ENCODE measurements around the gene NR2C2. TPM values are rescaled to one million over a fixed set of nuclear protein-coding genes. Genes with fewer than 3 reads are reported as not detected.

NR2C2 gene
- polyA plus RNA-seq, 1 experiment = 17.9 TPM

DNA sequence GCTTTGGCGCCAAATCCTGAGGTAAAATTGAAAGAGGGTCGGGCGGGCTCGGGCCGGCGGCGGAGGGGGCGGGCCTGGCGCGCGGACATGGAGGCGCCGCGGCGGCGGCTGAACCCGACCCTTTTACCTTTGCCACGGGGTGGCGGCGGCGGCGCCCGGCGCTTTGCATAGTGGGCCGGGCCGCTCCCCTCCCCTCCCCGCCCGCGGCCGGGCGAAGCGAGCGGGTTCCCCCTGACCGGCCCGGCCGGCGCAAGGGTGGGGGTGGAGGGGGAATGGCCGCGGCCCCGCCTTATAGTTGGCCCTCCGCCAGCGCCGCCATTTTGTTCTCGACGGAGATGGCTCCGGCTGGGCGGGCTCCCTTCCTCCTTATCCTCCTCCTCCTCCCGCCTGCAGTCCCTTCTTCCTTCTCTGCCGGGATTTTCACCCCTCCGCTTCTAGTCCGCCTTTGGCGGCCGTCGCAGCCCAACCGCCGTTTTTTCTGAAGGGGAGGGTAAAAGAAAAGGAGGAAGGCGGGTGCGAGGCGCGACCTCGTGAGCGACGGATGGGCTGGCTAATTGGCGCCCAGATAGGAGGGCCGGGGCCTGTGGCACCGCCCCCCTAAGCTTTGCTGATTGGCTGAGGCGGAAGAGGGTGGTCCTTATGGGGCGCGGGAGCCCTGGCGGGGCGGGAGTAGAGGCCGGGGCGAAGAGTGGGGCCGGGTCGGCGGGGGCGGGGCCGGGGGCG, 664 bp downstream of the NR2C2 start:
- TF ChIP-seq, protein P1, sequence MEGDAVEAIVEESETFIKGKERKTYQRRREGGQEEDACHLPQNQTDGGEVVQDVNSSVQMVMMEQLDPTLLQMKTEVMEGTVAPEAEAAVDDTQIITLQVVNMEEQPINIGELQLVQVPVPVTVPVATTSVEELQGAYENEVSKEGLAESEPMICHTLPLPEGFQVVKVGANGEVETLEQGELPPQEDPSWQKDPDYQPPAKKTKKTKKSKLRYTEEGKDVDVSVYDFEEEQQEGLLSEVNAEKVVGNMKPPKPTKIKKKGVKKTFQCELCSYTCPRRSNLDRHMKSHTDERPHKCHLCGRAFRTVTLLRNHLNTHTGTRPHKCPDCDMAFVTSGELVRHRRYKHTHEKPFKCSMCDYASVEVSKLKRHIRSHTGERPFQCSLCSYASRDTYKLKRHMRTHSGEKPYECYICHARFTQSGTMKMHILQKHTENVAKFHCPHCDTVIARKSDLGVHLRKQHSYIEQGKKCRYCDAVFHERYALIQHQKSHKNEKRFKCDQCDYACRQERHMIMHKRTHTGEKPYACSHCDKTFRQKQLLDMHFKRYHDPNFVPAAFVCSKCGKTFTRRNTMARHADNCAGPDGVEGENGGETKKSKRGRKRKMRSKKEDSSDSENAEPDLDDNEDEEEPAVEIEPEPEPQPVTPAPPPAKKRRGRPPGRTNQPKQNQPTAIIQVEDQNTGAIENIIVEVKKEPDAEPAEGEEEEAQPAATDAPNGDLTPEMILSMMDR (IDR thresholded peaks at IDR 0.05; ENCODE audit: insufficient read depth, low read depth, low read length) = no peak
- H3K4me3 ChIP-seq (ENCODE audit: low read depth, low read length) = peak overlapping the region; percentile 93
- CTCF ChIA-PET = interaction anchor here (0.6 to 1.4 kb wide), 2 partner anchors 21 to 27 kb away, joined by 3 read pairs; no protein-coding TSS in a partner anchor
- H3K36me3 ChIP-seq (ENCODE audit: control insufficient read depth, insufficient read depth, low read length) = peaks cover 7% of the 10 kb centered on the region
- POLR2A ChIA-PET = interaction anchor here (0.8 kb wide), 3 partner anchors 8 to 1468 kb away, joined by 3 to 14 read pairs (median 3); partner anchors contain the start of gene HDAC11
- peak; percentile 59 for DNase-seq (ENCODE audit: low read depth)
- H3K27me3 ChIP-seq (ENCODE audit: control insufficient read depth, insufficient read depth, low read length) = no peaks in the 10 kb centered on the region

DNA sequence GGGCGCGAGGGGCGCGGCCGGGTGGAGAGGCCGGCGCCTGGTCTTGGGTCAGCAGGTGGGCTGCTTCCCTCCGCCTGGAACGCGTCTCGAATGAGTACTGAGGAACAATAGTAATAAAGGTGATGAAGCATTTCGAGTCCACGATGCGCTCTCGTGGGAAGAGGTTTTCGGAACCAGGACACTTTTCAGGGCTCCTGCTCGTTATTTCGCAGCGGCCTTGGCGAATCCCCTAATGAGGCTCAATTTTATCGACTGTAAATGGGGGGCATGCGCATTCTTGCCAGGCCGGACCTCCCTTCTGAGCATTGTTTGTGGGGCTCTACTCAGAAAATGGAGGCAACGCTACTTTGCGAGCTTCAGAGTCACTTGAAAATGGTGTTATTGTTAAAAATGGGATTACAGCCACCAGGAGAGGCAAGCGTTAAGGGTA, 1.2 kb downstream of the NR2C2 start:
- TF ChIP-seq, protein P1 (IDR thresholded peaks at IDR 0.05; ENCODE audit: insufficient read depth, low read depth, low read length) = no peak
- no peak for DNase-seq (ENCODE audit: low read depth)
- Histone ChIP-seq H3K36me3 (ENCODE audit: control insufficient read depth, insufficient read depth, low read length) (peaks cover 7% of the 10 kb centered on the region), H3K4me3 (ENCODE audit: low read depth, low read length) (peak overlapping the region; percentile 93), H3K27me3 (ENCODE audit: control insufficient read depth, insufficient read depth, low read length) (no peaks in the 10 kb centered on the region)
- CTCF ChIA-PET = no interaction called here
- POLR2A ChIA-PET = interaction anchor here (0.8 kb wide), 2 partner anchors 8 to 703 kb away, joined by 3 read pairs; no protein-coding TSS in a partner anchor

DNA sequence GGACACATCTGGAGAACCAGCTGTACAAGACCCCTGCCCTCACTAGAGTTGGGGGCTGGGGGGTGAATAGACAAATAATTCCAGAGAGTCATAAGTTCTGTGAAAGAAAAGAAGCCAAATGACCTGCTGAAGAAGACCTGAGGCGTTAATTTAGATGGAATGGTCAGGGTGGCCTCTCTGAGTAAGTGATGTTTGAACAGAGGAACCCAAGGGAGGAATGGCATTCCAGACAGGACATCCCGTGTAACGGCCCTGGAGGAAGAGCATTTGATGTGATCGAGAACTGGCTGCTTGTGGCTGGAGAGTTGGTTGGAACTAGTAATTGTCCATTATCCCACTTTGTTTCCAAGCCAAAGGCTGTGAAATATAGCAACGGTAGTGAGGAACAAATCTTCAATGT, 1.7 kb downstream of the NR2C2 start:
- DNase-seq (ENCODE audit: low read depth) = no peak
- ChIA-PET CTCF (interaction anchor here (0.5 kb wide), 1 partner anchor 547 kb away, joined by 3 read pairs; the partner anchor contains the start of gene SLC6A6), POLR2A (no interaction called here)
- peaks cover 7% of the 10 kb centered on the region for H3K36me3 ChIP-seq (ENCODE audit: control insufficient read depth, insufficient read depth, low read length)
- peak overlapping the region; percentile 93 for H3K4me3 ChIP-seq (ENCODE audit: low read depth, low read length)
- TF ChIP-seq, protein P1 (IDR thresholded peaks at IDR 0.05; ENCODE audit: insufficient read depth, low read depth, low read length) = no peak
- H3K27me3 ChIP-seq (ENCODE audit: control insufficient read depth, insufficient read depth, low read length) = no peaks in the 10 kb centered on the region

DNA sequence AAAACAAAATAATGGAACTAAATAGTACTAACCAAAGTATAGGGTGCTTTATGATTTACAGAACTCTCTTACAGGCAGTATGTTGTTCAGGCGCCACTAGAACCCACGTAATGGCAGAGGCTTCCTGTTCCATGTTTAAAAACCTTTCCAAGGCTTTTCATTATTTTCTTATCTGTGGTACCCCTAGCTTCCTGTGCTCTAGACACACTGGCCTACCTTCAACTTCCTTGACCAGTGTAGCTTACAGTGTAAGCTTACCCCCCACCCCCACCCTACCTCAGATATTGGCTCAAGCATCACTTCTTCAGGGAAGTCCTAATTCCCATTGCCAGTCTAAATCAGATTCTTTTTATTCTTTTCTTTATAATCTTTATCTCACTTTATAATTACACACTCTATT, 2.9 kb downstream of the NR2C2 start:
- peaks cover 3% of the 10 kb centered on the region for H3K36me3 ChIP-seq (ENCODE audit: control insufficient read depth, insufficient read depth, low read length)
- DNase-seq (ENCODE audit: low read depth) = no peak
- ChIA-PET CTCF (no interaction called here), POLR2A (no interaction called here)
- no peak overlapping the region for H3K4me3 ChIP-seq (ENCODE audit: low read depth, low read length)
- no peaks in the 10 kb centered on the region for H3K27me3 ChIP-seq (ENCODE audit: control insufficient read depth, insufficient read depth, low read length)
- TF ChIP-seq, protein P1 (IDR thresholded peaks at IDR 0.05; ENCODE audit: insufficient read depth, low read depth, low read length) = no peak

DNA sequence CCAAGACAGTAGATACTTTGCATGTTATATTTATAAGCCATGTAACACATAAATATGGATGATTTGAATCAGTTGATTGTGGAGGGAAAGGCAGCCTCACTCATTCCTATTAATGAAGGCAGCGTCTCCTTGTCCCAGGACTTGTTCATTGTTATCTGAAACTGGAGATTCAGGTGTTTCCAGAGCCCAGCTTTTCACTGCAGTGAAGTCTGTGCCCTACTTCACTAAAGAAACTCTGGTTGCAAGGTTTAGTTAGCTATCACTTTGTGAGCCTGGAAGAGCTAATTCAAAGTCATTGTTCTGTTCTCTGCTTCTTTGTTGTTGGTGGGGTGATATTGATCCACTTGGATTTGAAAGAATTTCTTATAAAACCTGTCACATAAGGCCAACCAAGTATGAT, 9.8 kb downstream of the NR2C2 start:
- CTCF ChIA-PET = interaction anchor here (1.0 kb wide), 1 partner anchor 15 kb away, joined by 3 read pairs; no protein-coding TSS in a partner anchor
- H3K36me3 ChIP-seq (ENCODE audit: control insufficient read depth, insufficient read depth, low read length) = no peaks in the 10 kb centered on the region
- no peak overlapping the region for H3K4me3 ChIP-seq (ENCODE audit: low read depth, low read length)
- no peaks in the 10 kb centered on the region for H3K27me3 ChIP-seq (ENCODE audit: control insufficient read depth, insufficient read depth, low read length)
- no peak for DNase-seq (ENCODE audit: low read depth)
- POLR2A ChIA-PET = interaction anchor here (1.1 kb wide), 1 partner anchor 9 kb away, joined by 3 read pairs; no protein-coding TSS in a partner anchor
- TF ChIP-seq, protein P1 (IDR thresholded peaks at IDR 0.05; ENCODE audit: insufficient read depth, low read depth, low read length) = no peak
